Astrocyte (in vitro differentiated cells and primary cell): Measurements from ENCODE around the gene UNC5C. TPM values are rescaled to one million over a fixed set of nuclear protein-coding genes. Genes with fewer than 3 reads are reported as not detected.

Source experiments
- DNase-seq: peaks from one replicate; pipeline ENCODE4 v3.0.0-alpha.2; 2010; ENCODE audit warnings: low read depth
- FAIRE-seq: peaks from 2 replicates; lab custom pipeline; 2011; peaks lifted over from hg19 to GRCh38; lab: Jason Lieb, UNC
- H2AFZ ChIP-seq: 2 replicates; pipeline ENCODE4 v1.6.0; 2012; ENCODE audit warnings: low read depth, low read length, inconsistent platforms
- H3K27ac ChIP-seq: 2 replicates; pipeline ENCODE4 v1.5.1; 2011; ENCODE audit warnings: low read depth, low read length, inconsistent platforms
- H3K27me3 ChIP-seq: 2 replicates; pipeline ENCODE4 v1.6.0; 2011; ENCODE audit warnings: low read length, inconsistent platforms; ENCODE audit not compliant: insufficient read depth
- H3K36me3 ChIP-seq: 2 replicates; pipeline ENCODE4 v1.5.1; 2011; ENCODE audit warnings: low read length, inconsistent platforms; ENCODE audit not compliant: insufficient read depth
- H3K4me1 ChIP-seq: 2 replicates; pipeline ENCODE4 v1.5.1; 2011; ENCODE audit warnings: low read length, inconsistent platforms; ENCODE audit not compliant: insufficient read depth
- H3K4me2 ChIP-seq: 2 replicates; pipeline ENCODE4 v1.6.0; 2012; ENCODE audit warnings: low read length, inconsistent platforms
- H3K4me3 ChIP-seq: 2 replicates; pipeline ENCODE4 v1.5.1; 2011; ENCODE audit warnings: low read depth, mild to moderate bottlenecking, low read length, inconsistent platforms; ENCODE audit not compliant: insufficient read depth
- H3K79me2 ChIP-seq: 2 replicates; pipeline ENCODE4 v1.6.0; 2012; ENCODE audit warnings: mild to moderate bottlenecking, low read length, inconsistent platforms; ENCODE audit not compliant: insufficient read depth
- H3K9ac ChIP-seq: 2 replicates; pipeline ENCODE4 v1.6.0; 2012; ENCODE audit warnings: mild to moderate bottlenecking, low read length, inconsistent platforms
- H3K9me3 ChIP-seq: 2 replicates; pipeline ENCODE4 v1.5.1; 2012; ENCODE audit warnings: low read depth, mild to moderate bottlenecking, low read length, inconsistent platforms; ENCODE audit not compliant: insufficient read depth
- H4K20me1 ChIP-seq: 2 replicates; pipeline ENCODE4 v1.6.0; 2012; ENCODE audit warnings: low read length, inconsistent platforms; ENCODE audit not compliant: insufficient read depth
- H3K27ac Mint-ChIP-seq: one replicate; pipeline ENCODE4 v1.8.0; 2021; ENCODE audit warnings: mild to moderate bottlenecking, mixed read lengths; ENCODE audit not compliant: unreplicated experiment
- H3K27me3 Mint-ChIP-seq: one replicate; pipeline ENCODE4 v1.8.0; 2021; ENCODE audit warnings: low read depth, mixed read lengths; ENCODE audit not compliant: unreplicated experiment
- H3K36me3 Mint-ChIP-seq: one replicate; pipeline ENCODE4 v1.8.0; 2021; ENCODE audit warnings: low read depth, mixed read lengths; ENCODE audit not compliant: unreplicated experiment
- H3K4me1 Mint-ChIP-seq: one replicate; pipeline ENCODE4 v1.8.0; 2021; ENCODE audit warnings: low read depth, mixed read lengths; ENCODE audit not compliant: unreplicated experiment
- H3K4me3 Mint-ChIP-seq: one replicate; pipeline ENCODE4 v1.8.0; 2021; ENCODE audit warnings: mild to moderate bottlenecking, moderate library complexity, mixed read lengths; ENCODE audit not compliant: unreplicated experiment
- H3K9me3 Mint-ChIP-seq: one replicate; pipeline ENCODE4 v1.8.0; 2021; ENCODE audit warnings: mild to moderate bottlenecking, mixed read lengths; ENCODE audit not compliant: unreplicated experiment
- EZH2 ChIP-seq: IDR thresholded peaks from 2 replicates; pipeline ENCODE4 v1.6.1; 2012; ENCODE audit warnings: mild to moderate bottlenecking, low read length, inconsistent platforms; ENCODE audit not compliant: insufficient read depth
- total RNA-seq: library from RNA; stranded (reverse); gene quantifications from 2 replicates; pipeline ENCODE4 v1.2.1, GENCODE V29; 2021
- TF ChIP-seq, protein P1 (sequence below): IDR thresholded peaks from 2 replicates; pipeline ENCODE4 v1.5.1; 2011; ENCODE audit warnings: low read depth, mild to moderate bottlenecking, inconsistent platforms, low read length, moderate library complexity; ENCODE audit not compliant: insufficient read depth

UNC5C gene
- total RNA-seq, 1 donor from 2014 or later: 3.1 TPM

DNA sequence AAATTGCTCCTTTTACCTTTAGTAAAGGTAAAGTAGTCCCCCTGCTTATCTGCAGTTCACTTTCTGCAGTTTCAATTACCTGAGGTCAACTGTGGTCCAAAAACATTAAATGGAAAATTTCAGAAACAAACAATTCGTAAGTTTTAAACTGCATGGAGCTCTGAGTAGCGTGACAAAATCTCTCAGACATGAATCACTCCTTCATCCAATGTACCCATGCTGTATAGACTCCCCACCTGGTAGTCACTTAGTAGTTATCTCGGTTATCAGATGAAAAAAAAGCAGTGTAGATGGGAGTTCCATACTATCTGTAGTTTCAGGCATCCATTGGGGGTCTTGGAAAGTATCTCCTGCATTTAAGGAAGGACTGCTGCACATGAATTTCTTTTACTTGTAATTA lies 7.7 kb downstream of the UNC5C start:
- no peak overlapping the region for H3K27ac ChIP-seq
- no peak overlapping the region for H3K4me3 ChIP-seq
- H2AFZ ChIP-seq: no peak overlapping the region
- H3K36me3 Mint-ChIP-seq: no peaks in the 10 kb centered on the region
- DNase-seq: no peak
- no peak overlapping the region for H3K4me3 Mint-ChIP-seq
- H3K4me1 Mint-ChIP-seq: peaks cover 7% of the 10 kb centered on the region
- H3K36me3 ChIP-seq: no peaks in the 10 kb centered on the region
- H3K27me3 ChIP-seq: peaks cover under 1% of the 10 kb centered on the region
- no peak overlapping the region for H3K27ac Mint-ChIP-seq
- TF ChIP-seq EZH2: no peak
- TF ChIP-seq, protein P1, sequence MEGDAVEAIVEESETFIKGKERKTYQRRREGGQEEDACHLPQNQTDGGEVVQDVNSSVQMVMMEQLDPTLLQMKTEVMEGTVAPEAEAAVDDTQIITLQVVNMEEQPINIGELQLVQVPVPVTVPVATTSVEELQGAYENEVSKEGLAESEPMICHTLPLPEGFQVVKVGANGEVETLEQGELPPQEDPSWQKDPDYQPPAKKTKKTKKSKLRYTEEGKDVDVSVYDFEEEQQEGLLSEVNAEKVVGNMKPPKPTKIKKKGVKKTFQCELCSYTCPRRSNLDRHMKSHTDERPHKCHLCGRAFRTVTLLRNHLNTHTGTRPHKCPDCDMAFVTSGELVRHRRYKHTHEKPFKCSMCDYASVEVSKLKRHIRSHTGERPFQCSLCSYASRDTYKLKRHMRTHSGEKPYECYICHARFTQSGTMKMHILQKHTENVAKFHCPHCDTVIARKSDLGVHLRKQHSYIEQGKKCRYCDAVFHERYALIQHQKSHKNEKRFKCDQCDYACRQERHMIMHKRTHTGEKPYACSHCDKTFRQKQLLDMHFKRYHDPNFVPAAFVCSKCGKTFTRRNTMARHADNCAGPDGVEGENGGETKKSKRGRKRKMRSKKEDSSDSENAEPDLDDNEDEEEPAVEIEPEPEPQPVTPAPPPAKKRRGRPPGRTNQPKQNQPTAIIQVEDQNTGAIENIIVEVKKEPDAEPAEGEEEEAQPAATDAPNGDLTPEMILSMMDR: no peak
- no peaks in the 10 kb centered on the region for H3K4me1 ChIP-seq
- H3K27me3 Mint-ChIP-seq: no peaks in the 10 kb centered on the region
- H3K79me2 ChIP-seq: no peaks in the 10 kb centered on the region
- no peaks in the 10 kb centered on the region for H4K20me1 ChIP-seq
- no peaks in the 10 kb centered on the region for H3K9me3 ChIP-seq
- no peak for FAIRE-seq
- H3K4me2 ChIP-seq: no peak overlapping the region
- H3K9me3 Mint-ChIP-seq: no peaks in the 10 kb centered on the region
- no peak overlapping the region for H3K9ac ChIP-seq

DNA sequence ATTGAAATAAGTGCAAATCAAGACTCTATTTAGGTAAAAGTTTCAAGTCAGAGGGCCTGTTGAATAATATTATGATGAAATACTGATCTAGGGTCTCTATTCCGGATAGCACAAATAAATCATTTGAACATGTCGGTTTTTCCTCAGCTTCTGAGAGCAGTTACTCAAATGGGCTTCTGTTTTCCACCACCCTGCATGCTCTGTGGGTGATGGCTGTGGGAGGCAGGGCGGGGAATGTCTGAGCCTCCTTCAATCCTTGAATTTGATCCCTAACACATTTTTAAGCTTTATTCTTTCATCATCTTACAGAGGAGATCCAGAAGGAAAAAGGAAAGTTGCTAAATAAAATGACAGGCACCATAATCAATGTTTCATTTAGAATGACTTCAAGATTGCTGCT lies 8.5 kb downstream of the UNC5C start:
- no peaks in the 10 kb centered on the region for H3K27me3 ChIP-seq
- no peak overlapping the region for H2AFZ ChIP-seq
- H4K20me1 ChIP-seq: no peaks in the 10 kb centered on the region
- Mint-ChIP-seq H3K9me3 (no peaks in the 10 kb centered on the region), H3K4me3 (no peak overlapping the region), H3K27ac (no peak overlapping the region), H3K36me3 (no peaks in the 10 kb centered on the region), H3K4me1 (peaks cover 7% of the 10 kb centered on the region), H3K27me3 (no peaks in the 10 kb centered on the region)
- FAIRE-seq (no peak), DNase-seq (no peak)
- no peak overlapping the region for H3K27ac ChIP-seq
- no peaks in the 10 kb centered on the region for H3K36me3 ChIP-seq
- no peak overlapping the region for H3K4me2 ChIP-seq
- no peaks in the 10 kb centered on the region for H3K4me1 ChIP-seq
- no peaks in the 10 kb centered on the region for H3K79me2 ChIP-seq
- TF ChIP-seq, protein P1: no peak
- no peak for TF ChIP-seq EZH2
- no peak overlapping the region for H3K4me3 ChIP-seq
- no peak overlapping the region for H3K9ac ChIP-seq
- no peaks in the 10 kb centered on the region for H3K9me3 ChIP-seq

DNA sequence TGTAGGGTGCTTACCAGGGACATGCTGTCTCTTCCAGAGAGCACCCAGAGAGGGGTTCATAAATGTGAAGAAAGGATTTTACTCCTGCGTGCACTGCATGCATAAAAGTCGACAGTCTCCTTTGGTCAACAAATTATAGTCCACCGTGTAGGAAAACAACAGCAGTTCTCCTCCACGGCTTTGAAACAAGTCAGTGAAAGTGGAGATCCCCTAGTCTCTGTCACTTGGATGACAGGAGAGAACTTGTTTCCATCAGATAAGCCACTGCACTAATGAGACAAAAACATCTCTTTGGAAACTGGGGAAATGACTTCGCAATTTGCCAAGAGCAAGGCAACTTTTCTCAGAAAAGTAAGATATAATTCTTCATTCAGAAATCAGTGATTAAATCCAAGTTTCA lies 9.7 kb downstream of the UNC5C start:
- H3K9me3 Mint-ChIP-seq: no peaks in the 10 kb centered on the region
- H3K4me1 ChIP-seq: no peaks in the 10 kb centered on the region
- H3K79me2 ChIP-seq: no peaks in the 10 kb centered on the region
- H3K36me3 Mint-ChIP-seq: no peaks in the 10 kb centered on the region
- no peak overlapping the region for H3K4me2 ChIP-seq
- no peaks in the 10 kb centered on the region for H3K27me3 ChIP-seq
- H3K27ac ChIP-seq: no peak overlapping the region
- FAIRE-seq (no peak), DNase-seq (no peak)
- H3K4me3 ChIP-seq: no peak overlapping the region
- no peak overlapping the region for H3K4me3 Mint-ChIP-seq
- TF ChIP-seq, protein P1: no peak
- no peak for TF ChIP-seq EZH2
- no peak overlapping the region for H2AFZ ChIP-seq
- H3K9me3 ChIP-seq: no peaks in the 10 kb centered on the region
- no peak overlapping the region for H3K9ac ChIP-seq
- no peak overlapping the region for H3K27ac Mint-ChIP-seq
- no peaks in the 10 kb centered on the region for H3K36me3 ChIP-seq
- no peaks in the 10 kb centered on the region for H4K20me1 ChIP-seq
- no peaks in the 10 kb centered on the region for H3K27me3 Mint-ChIP-seq
- peaks cover 7% of the 10 kb centered on the region for H3K4me1 Mint-ChIP-seq
